Nephron progenitor cell (in vitro differentiated cells): ENCODE results near the gene SMPD3.
A peak's percentile ranks its signal among the peaks of the same experiment; 100 is the strongest.

Experiments used
- DNase-seq: peaks from one replicate; pipeline ENCODE4 v3.0.0; 2021
- H3K27ac Mint-ChIP-seq: 2 replicates; pipeline ENCODE4 v1.8.0; 2021; ENCODE audit warnings: mild to moderate bottlenecking, moderate library complexity, mixed read lengths
- H3K27me3 Mint-ChIP-seq: 2 replicates; pipeline ENCODE4 v1.8.0; 2021; ENCODE audit warnings: mild to moderate bottlenecking, low read depth, mixed read lengths; ENCODE audit not compliant: poor library complexity
- H3K36me3 Mint-ChIP-seq: 2 replicates; pipeline ENCODE4 v1.8.0; 2021; ENCODE audit warnings: low read depth, mixed read lengths
- H3K4me1 Mint-ChIP-seq: 2 replicates; pipeline ENCODE4 v1.8.0; 2021; ENCODE audit warnings: mixed read lengths
- H3K4me3 Mint-ChIP-seq: 2 replicates; pipeline ENCODE4 v1.8.0; 2021; ENCODE audit warnings: mild to moderate bottlenecking, moderate library complexity, mixed read lengths
- H3K9me3 Mint-ChIP-seq: 2 replicates; pipeline ENCODE4 v1.8.0; 2021; ENCODE audit warnings: mild to moderate bottlenecking, moderate library complexity, mixed read lengths
- TF ChIP-seq, protein P1 (sequence below): fragments of 200-600 bp; sonication (generic); IDR thresholded peaks from 2 replicates; pipeline ENCODE4 v1.5.0; 2021; ENCODE audit warnings: antibody characterized with exemption

The SMPD3 gene

DNA sequence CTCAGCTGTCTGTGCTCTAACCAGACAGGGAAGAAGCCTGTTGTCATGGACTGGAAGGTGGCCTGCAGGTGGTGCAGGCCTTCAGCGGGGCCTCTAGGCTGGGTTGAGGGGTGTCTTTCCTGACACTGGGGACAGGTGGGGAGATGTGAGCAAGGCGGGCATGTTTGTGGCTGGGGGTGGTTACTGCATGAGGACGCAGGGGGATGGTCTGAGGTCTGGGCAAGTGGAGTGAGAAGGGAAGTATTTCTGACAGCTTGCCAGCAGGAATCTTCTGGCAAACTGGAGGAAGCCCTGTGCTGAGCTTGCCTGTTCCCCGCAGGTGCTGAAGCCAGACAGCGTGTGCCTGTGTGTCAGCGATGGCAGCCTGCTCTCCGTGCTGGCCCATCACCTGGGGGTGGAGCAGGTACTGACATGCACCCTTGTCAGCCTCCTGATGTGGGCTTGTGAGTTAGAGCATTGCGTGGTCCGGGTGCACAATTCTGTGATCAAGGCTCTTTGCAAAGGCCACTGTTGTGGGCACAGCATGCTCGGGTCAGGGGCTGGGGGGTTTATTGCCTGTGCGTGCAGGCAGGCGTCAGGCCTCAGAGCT, 101.3 kb downstream of the SMPD3 start:
- peaks cover 26% of the 10 kb centered on the region for H3K4me1 Mint-ChIP-seq

DNA sequence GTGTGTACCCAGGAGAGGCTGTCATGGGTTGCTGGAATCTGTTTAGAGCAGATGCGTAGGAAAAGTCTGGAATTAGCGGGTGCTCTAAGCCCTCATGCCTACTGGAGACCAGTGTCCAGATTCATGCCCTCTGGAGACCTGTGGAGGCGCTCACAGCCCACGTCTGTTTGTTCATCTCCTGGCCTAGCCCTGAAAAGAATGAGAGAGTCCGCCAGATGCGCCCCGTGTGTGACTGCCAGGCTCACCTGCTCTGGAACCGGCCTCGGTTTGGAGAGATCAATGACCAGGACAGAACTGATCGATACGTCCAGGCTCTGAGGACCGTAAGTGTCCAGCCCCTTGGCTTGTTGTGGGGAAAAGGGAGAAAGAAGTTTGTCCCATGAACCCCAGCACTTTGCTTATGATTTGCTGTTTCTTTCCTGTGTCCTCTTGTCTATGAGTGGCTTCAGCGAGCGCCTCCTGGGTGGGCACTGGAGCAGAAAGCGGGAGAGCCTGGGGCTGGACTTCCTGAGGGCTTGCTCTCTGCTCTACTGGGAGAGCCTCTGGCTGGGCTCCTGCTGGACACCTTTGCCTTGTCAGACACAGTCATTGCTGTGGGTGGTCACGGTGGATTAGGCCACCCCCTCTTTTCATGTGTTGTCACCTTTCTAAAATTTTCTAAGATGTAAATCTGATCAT, 102.2 kb downstream of the SMPD3 start:
- Mint-ChIP-seq H3K4me1 (peaks cover 33% of the 10 kb centered on the region), H3K27ac (peak overlapping the region; percentile 19), H3K4me3 (no peak overlapping the region), H3K9me3 (no peaks in the 10 kb centered on the region), H3K36me3 (peaks cover 60% of the 10 kb centered on the region), H3K27me3 (peaks cover 3% of the 10 kb centered on the region)
- TF ChIP-seq, protein P1, sequence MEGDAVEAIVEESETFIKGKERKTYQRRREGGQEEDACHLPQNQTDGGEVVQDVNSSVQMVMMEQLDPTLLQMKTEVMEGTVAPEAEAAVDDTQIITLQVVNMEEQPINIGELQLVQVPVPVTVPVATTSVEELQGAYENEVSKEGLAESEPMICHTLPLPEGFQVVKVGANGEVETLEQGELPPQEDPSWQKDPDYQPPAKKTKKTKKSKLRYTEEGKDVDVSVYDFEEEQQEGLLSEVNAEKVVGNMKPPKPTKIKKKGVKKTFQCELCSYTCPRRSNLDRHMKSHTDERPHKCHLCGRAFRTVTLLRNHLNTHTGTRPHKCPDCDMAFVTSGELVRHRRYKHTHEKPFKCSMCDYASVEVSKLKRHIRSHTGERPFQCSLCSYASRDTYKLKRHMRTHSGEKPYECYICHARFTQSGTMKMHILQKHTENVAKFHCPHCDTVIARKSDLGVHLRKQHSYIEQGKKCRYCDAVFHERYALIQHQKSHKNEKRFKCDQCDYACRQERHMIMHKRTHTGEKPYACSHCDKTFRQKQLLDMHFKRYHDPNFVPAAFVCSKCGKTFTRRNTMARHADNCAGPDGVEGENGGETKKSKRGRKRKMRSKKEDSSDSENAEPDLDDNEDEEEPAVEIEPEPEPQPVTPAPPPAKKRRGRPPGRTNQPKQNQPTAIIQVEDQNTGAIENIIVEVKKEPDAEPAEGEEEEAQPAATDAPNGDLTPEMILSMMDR: no peak
- DNase-seq: no peak

More for the DNA sequence above, 101.3 kb downstream of the SMPD3 start:
- Mint-ChIP-seq H3K27me3 (peaks cover 3% of the 10 kb centered on the region), H3K27ac (peak overlapping the region; percentile 48), H3K9me3 (no peaks in the 10 kb centered on the region), H3K36me3 (peaks cover 57% of the 10 kb centered on the region), H3K4me3 (no peak overlapping the region)
- TF ChIP-seq, protein P1: no peak
- no peak for DNase-seq

DNA sequence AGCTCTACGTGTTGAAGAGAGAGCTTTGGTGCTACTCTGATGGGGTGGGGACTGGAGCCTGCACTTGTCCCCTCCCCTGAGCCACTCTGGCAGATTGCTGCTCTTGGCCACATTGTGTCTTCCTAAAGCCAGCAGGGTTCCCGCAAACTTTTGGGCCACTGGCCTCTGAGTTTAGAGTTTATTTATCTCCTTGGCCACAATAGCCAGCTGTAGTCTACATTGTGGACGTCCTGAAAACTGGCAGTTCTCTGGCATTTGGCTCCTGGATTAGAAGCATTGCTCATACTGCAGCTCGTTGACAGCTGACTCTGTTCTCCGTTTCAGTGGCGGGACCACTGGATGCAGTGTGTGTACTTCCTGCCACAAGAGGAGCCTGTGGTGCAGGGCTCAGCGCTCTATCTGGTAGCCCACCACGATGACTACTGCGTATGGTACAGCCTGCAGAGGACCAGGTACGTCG, 102.9 kb downstream of the SMPD3 start:
- Mint-ChIP-seq H3K36me3 (peaks cover 62% of the 10 kb centered on the region), H3K27me3 (peaks cover 3% of the 10 kb centered on the region), H3K4me3 (no peak overlapping the region), H3K4me1 (peaks cover 40% of the 10 kb centered on the region), H3K27ac (no peak overlapping the region), H3K9me3 (no peaks in the 10 kb centered on the region)
- DNase-seq: no peak
- TF ChIP-seq, protein P1: no peak

DNA sequence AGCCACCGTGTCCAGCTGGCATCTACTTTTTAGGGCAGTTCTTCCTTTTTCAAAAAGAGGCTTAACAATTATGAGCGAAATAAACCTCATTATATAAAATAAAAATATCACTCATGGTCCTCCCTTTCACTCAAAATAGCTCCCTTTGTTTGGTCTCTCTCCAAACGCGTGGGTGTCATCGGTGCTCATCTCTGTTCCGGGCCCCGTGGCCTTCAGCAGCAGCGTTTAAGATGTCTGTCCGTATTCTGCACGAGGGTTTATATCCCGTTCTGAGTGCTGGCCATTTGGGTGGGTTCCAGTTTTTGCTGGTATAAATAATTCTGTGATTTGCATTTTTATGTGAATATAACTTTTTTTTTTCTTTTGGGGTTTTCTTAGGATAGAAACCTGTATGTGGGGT, 104.1 kb downstream of the SMPD3 start:
- Mint-ChIP-seq H3K27me3 (peaks cover 3% of the 10 kb centered on the region), H3K36me3 (peaks cover 69% of the 10 kb centered on the region), H3K27ac (no peak overlapping the region), H3K9me3 (no peaks in the 10 kb centered on the region), H3K4me3 (no peak overlapping the region), H3K4me1 (peaks cover 40% of the 10 kb centered on the region)
- TF ChIP-seq, protein P1: no peak
- no peak for DNase-seq

DNA sequence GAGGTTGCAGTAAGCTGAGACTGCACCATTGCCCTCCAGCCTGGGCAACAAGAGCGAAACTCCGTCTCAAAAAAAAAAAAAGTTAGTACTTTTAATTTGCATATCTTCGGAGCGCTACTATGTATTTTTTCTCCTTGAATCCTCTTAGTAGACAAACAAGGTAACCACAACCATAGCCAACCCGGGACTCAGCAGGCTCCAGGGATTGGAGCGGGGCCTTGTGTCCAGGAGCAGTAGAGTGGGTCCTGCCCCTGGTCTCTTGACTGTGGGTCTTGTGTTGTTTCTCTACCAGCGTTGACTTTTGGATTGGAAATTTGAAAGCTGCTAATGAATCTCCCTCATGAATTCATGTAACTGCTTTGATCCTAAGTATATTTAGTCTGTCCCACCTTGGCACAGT, 105.2 kb downstream of the SMPD3 start:
- H3K27me3 Mint-ChIP-seq: no peaks in the 10 kb centered on the region
- H3K27ac Mint-ChIP-seq: no peak overlapping the region
- TF ChIP-seq, protein P1: no peak
- H3K36me3 Mint-ChIP-seq: peaks cover 66% of the 10 kb centered on the region
- H3K4me3 Mint-ChIP-seq: no peak overlapping the region
- no peak for DNase-seq
- peaks cover 36% of the 10 kb centered on the region for H3K4me1 Mint-ChIP-seq
- no peaks in the 10 kb centered on the region for H3K9me3 Mint-ChIP-seq

DNA sequence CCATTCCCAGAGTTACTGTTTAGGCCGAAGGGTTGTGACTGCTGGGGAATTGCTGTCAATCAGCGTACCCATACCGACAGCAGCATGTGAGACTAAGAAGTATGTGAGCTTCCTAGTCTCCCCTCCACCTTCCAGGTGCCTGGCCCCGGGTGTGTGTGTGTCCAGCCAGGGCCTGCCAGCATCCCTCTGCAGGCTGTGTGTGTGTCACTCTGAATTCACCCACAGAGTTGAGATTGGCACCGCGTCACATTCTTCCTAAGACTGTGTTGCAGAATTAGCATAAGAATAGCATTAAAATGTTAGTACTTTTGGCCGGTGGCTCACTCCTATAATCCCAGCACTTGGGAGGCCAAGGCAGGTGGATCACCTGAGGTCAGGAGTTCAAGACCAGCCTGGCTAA, 105.7 kb downstream of the SMPD3 start:
- no peak for DNase-seq
- Mint-ChIP-seq H3K9me3 (no peaks in the 10 kb centered on the region), H3K27ac (no peak overlapping the region), H3K4me1 (peaks cover 36% of the 10 kb centered on the region), H3K4me3 (no peak overlapping the region), H3K27me3 (no peaks in the 10 kb centered on the region), H3K36me3 (peaks cover 66% of the 10 kb centered on the region)
- TF ChIP-seq, protein P1: no peak
